MM.1S (cell line): Measurements from ENCODE around the gene ANGPT4.

Experiments used
- DNase-seq: peaks from one replicate; pipeline ENCODE4 v3.0.0-alpha.2; 2015
- H2AFZ ChIP-seq: fragments of 300-600 bp; sonication (generic); 2 replicates; pipeline ENCODE4 v1.6.0; 2016; ENCODE audit warnings: antibody characterized with exemption, low read length
- H3F3A ChIP-seq: fragments of 300-600 bp; sonication (generic); 2 replicates; pipeline ENCODE4 v1.6.1; 2016; ENCODE audit warnings: mild to moderate bottlenecking, antibody characterized with exemption, low read length, moderate library complexity, mixed read lengths; ENCODE audit not compliant: insufficient read depth
- H3K27ac ChIP-seq: fragments of 300-600 bp; sonication (generic); 2 replicates; pipeline ENCODE4 v1.5.1; 2016; ENCODE audit warnings: mild to moderate bottlenecking, low read length
- H3K27me3 ChIP-seq: fragments of 300-600 bp; sonication (generic); replicated peaks from 2 replicates; pipeline ENCODE4 v1.6.0; 2016; ENCODE audit warnings: low read length; ENCODE audit not compliant: insufficient read depth
- H3K36me3 ChIP-seq: fragments of 300-600 bp; sonication (generic); replicated peaks from 2 replicates; pipeline ENCODE4 v1.6.1; 2016; ENCODE audit warnings: mild to moderate bottlenecking, low read length, mixed read lengths; ENCODE audit not compliant: insufficient read depth
- H3K4me1 ChIP-seq: fragments of 300-600 bp; sonication (generic); 2 replicates; pipeline ENCODE4 v1.6.1; 2016; ENCODE audit warnings: low read length, mixed read lengths
- H3K4me2 ChIP-seq: fragments of 300-600 bp; sonication (generic); 2 replicates; pipeline ENCODE4 v1.6.0; 2016; ENCODE audit warnings: low read depth, low read length
- H3K4me3 ChIP-seq: fragments of 300-600 bp; sonication (generic); 2 replicates; pipeline ENCODE4 v1.5.1; 2016; ENCODE audit warnings: low read length, mixed read lengths
- H3K79me2 ChIP-seq: fragments of 300-600 bp; sonication (generic); 2 replicates; pipeline ENCODE4 v1.6.1; 2016; ENCODE audit warnings: mixed run types, low read length, mixed read lengths
- H3K9ac ChIP-seq: fragments of 300-600 bp; sonication (generic); 2 replicates; pipeline ENCODE4 v1.6.1; 2016; ENCODE audit warnings: low read length, mixed read lengths
- H3K9me2 ChIP-seq: fragments of 300-600 bp; sonication (generic); replicated peaks from 2 replicates; pipeline ENCODE4 v1.6.1; 2016; ENCODE audit warnings: mild to moderate bottlenecking, low read length, mixed read lengths; ENCODE audit not compliant: insufficient read depth
- H3K9me3 ChIP-seq: fragments of 300-600 bp; sonication (generic); replicated peaks from 2 replicates; pipeline ENCODE4 v1.6.1; 2016; ENCODE audit warnings: mild to moderate bottlenecking, low read length, mixed read lengths; ENCODE audit not compliant: insufficient read depth
- H4K20me1 ChIP-seq: fragments of 300-600 bp; sonication (generic); 2 replicates; pipeline ENCODE4 v1.6.1; 2016; ENCODE audit warnings: mild to moderate bottlenecking, low read length, moderate library complexity, mixed read lengths; ENCODE audit not compliant: insufficient read depth
- CTCF ChIP-seq: fragments of 300-600 bp; sonication (generic); IDR thresholded peaks from 2 replicates; pipeline ENCODE4 v1.5.1; 2016; ENCODE audit warnings: antibody characterized with exemption, low read length, mixed read lengths
- EZH2 ChIP-seq: fragments of 300-600 bp; sonication (generic); optimal IDR thresholded peaks from 2 replicates; pipeline ENCODE3; 2017; ENCODE audit warnings: low read depth, mild to moderate bottlenecking, antibody characterized with exemption, low read length, mixed read lengths
- EZH2phosphoT487 ChIP-seq: fragments of 300-600 bp; sonication (generic); IDR thresholded peaks from 2 replicates; pipeline ENCODE4 v1.6.1; 2018; ENCODE audit warnings: antibody characterized with exemption, low read length

Gene ANGPT4

DNA sequence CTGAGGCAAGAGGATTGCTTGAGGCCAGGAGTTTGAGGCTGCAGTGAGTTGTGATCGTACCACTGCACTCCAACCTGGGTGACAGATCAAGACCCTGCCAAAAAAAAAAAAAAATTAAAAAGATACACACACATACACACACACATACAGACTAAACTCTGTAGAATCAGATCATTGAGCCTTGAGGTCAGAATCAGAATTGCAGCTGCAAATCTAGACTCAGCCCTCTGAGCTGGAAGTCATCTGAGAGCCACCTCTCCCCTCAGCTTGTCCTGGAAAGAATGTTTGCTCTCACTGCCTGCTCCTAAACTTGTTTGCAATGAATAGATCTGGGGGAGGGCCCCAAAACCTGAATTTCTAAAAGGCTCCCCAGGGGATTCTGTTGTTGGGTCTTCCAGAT is 41.4 kb upstream of the ANGPT4 start:
- no peak overlapping the region for H3K4me2 ChIP-seq
- no peak overlapping the region for H3K4me3 ChIP-seq
- no peaks in the 10 kb centered on the region for H3K79me2 ChIP-seq
- peaks cover 46% of the 10 kb centered on the region for H3K27me3 ChIP-seq
- H3K9me2 ChIP-seq, result no peaks in the 10 kb centered on the region
- no peak overlapping the region for H3K27ac ChIP-seq
- H3K9me3 ChIP-seq, result no peaks in the 10 kb centered on the region
- H3F3A ChIP-seq, result no peaks in the 10 kb centered on the region
- DNase-seq, result no peak
- no peaks in the 10 kb centered on the region for H3K36me3 ChIP-seq
- no peak for TF ChIP-seq EZH2phosphoT487
- no peak for TF ChIP-seq EZH2
- no peaks in the 10 kb centered on the region for H3K4me1 ChIP-seq
- H3K9ac ChIP-seq, result no peak overlapping the region
- H4K20me1 ChIP-seq, result no peaks in the 10 kb centered on the region
- no peak overlapping the region for H2AFZ ChIP-seq

GRCh38 chr20:956330-956951 is 40.3 kb upstream of the ANGPT4 start:
- no peak overlapping the region for H2AFZ ChIP-seq
- H3F3A ChIP-seq, result no peaks in the 10 kb centered on the region
- no peaks in the 10 kb centered on the region for H3K79me2 ChIP-seq
- no peaks in the 10 kb centered on the region for H3K9me3 ChIP-seq
- H3K4me3 ChIP-seq, result no peak overlapping the region
- no peak overlapping the region for H3K9ac ChIP-seq
- no peaks in the 10 kb centered on the region for H3K36me3 ChIP-seq
- DNase-seq, result peak; percentile 57
- no peak overlapping the region for H3K27ac ChIP-seq
- H4K20me1 ChIP-seq, result no peaks in the 10 kb centered on the region
- no peaks in the 10 kb centered on the region for H3K4me1 ChIP-seq
- H3K27me3 ChIP-seq, result peaks cover 54% of the 10 kb centered on the region
- no peaks in the 10 kb centered on the region for H3K9me2 ChIP-seq
- peak overlapping the region; percentile 31; the same call in 1 of the 2 replicates for H3K4me2 ChIP-seq
- TF ChIP-seq EZH2phosphoT487, result no peak
- no peak for TF ChIP-seq EZH2
- TF ChIP-seq CTCF, result peak; percentile 97

GRCh38 chr20:955656-956055 is 39.5 kb upstream of the ANGPT4 start:
- Histone ChIP-seq H3K9me3 (no peaks in the 10 kb centered on the region), H3K36me3 (no peaks in the 10 kb centered on the region), H2AFZ (no peak overlapping the region), H3K4me3 (no peak overlapping the region), H3F3A (no peaks in the 10 kb centered on the region), H3K79me2 (no peaks in the 10 kb centered on the region), H3K9ac (no peak overlapping the region), H3K9me2 (no peaks in the 10 kb centered on the region), H4K20me1 (no peaks in the 10 kb centered on the region), H3K27me3 (peaks cover 48% of the 10 kb centered on the region), H3K27ac (no peak overlapping the region), H3K4me1 (no peaks in the 10 kb centered on the region), H3K4me2 (no peak overlapping the region)
- no peak for DNase-seq
- TF ChIP-seq EZH2phosphoT487 (no peak), EZH2 (no peak)

DNA sequence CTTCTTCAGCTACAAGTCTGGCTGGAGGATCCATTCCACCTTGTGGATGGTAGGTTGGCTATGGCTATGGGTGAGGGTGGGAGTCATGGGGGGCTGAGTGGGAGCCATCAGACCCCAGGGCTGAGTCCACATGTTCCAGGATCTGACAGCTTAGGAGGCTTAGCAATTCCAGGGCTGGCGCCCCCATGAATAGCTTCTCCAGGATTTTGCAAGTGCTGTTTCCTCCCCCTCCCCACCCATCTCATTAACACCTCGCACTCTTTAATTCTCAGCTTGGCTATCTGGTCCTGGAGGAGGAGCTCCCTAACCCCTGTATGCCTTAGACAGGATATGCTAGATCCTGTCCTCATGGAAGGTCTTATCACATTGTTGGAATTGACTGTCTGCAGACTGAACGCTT is 39.0 kb upstream of the ANGPT4 start:
- Histone ChIP-seq H3K27me3 (peaks cover 48% of the 10 kb centered on the region), H3K4me3 (no peak overlapping the region), H3K27ac (no peak overlapping the region), H3K9ac (no peak overlapping the region), H3K9me3 (no peaks in the 10 kb centered on the region), H3F3A (no peaks in the 10 kb centered on the region), H4K20me1 (no peaks in the 10 kb centered on the region), H3K4me1 (no peaks in the 10 kb centered on the region), H2AFZ (no peak overlapping the region), H3K4me2 (no peak overlapping the region), H3K79me2 (no peaks in the 10 kb centered on the region), H3K36me3 (no peaks in the 10 kb centered on the region), H3K9me2 (no peaks in the 10 kb centered on the region)
- TF ChIP-seq CTCF (no peak), EZH2 (no peak), EZH2phosphoT487 (no peak)
- DNase-seq, result no peak
